Measurements from ENCODE around the gene ZNF723. TPM values are rescaled to one million over a fixed set of nuclear protein-coding genes. Genes with fewer than 3 reads are reported as not detected.
"Not testable (repeated sequence)": the region's sequence is repeated elsewhere in the genome, so short reads cannot be mapped to it uniquely, and the experiment has no call there.

ZNF723 gene
- under 1 TPM in 1 of 3 donors, not detected in 2; 0.09 TPM for polyA plus RNA-seq (ENCODE audit: insufficient read length in 3 of 3)
- long read RNA-seq, donor 1 = 0 reads
- long read RNA-seq, donor 2 = 0 reads
- long read RNA-seq, donor 3 = 0 reads
- long read RNA-seq, donor 4 = 0 reads
- long read RNA-seq, donor 5 = 0 reads
- long read RNA-seq, donor 6 = 0 reads
- long read RNA-seq, donor 7 = 0 reads
- long read RNA-seq, donor 8 = 0 reads
- long read RNA-seq, donor 9 = 0 reads
- long read RNA-seq, donor 10 = 0 reads
- long read RNA-seq, donor 11 = 0 reads
- long read RNA-seq, donor 12 = 0 reads
- long read RNA-seq, donor 13 = 0 reads
- long read RNA-seq, donor 14 = 0 reads
- long read RNA-seq, donor 15 = 0 reads
- long read RNA-seq, donor 16 = 0 reads

DNA sequence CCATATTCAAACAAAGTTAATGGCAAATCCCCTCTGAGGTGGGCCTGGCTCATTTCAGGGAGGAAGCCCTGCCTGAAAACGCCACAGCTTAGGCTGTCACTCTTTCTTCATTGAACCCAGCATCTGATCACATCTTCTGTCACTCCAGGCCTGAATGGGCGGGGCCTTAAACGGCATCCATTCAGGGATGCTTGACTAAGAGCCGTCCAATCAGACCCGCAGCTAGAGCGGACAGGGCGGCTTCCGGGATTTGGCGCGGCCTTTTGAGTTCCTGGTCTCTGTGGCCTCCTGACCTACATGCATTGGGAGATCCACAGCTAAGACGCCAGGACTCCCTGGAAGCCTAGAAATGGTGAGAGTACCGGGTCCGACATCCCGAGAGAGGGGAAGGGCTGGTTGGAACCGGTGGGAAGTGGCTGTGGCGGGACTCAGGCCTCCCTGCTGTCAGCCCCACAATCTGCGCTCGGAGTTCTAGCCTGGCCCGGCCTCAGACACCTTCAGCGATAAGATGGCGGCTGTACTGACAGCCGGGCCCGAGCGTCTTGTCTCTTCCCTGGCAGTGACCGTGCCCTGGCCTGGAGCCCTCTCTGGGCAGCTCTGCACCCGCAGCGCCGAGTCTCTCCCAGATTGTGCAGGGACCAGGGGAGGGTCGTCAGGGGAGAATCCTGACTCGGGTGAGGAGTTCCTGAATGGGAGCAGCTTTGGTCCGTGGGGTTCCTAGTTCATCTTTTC, at the start of gene ZNF723:
ZNF723 (plus strand) TSS at position 261 of the 732 bp plus-strand sequence; CDS start at position 350, 89 bp downstream.
- DNase-seq (ENCODE audit: extremely low read depth in 1 of 11, low read depth in 9 of 11, low spot score in 4 of 11) = no peak

DNA sequence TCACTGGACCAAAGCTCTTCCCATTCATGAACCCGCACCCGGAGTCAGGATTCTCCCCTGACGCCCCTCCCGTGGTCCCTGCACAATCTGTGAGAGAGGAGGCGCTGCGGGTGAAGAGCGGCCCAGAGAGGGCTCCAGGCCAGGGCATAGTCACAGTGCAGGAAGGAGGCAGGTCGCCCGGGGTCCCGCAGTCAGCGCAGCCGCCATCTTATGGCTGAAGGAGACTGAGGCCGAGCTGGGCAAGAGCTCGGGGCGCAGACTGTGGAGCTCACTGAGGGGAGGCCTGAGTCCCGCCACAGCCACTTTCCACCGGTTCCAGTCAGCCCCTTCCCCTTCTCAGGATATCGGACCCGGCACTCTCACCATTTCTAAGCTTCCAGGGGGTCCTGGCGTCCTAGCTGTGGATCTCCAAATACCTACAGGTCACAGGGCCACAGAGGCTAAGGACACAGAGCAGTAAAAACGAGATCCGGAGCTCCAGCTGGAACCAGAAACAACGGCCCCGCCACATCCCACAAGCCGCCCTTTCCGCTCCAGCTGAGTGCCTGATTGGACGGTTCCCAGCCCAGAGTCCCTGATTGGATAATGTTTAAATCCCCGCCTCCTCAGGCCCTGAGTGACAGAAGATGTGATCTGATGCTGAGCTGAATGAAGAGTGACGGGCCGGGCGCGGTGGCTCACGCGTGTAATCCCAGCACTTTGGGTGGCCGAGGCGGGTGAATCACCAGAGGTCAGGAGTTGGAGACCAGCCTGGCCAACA, 48.3 kb upstream of the ZNF723 start, which contains the start of gene ZNF99:
ZNF99 (minus strand) TSS at position 501 of the 760 bp plus-strand sequence; CDS start at position 366, 135 bp downstream.
- peak; percentile 9 to 80 (median 50) for DNase-seq (ENCODE audit: extremely low read depth in 1 of 11, low read depth in 9 of 11, low spot score in 4 of 11)

DNA sequence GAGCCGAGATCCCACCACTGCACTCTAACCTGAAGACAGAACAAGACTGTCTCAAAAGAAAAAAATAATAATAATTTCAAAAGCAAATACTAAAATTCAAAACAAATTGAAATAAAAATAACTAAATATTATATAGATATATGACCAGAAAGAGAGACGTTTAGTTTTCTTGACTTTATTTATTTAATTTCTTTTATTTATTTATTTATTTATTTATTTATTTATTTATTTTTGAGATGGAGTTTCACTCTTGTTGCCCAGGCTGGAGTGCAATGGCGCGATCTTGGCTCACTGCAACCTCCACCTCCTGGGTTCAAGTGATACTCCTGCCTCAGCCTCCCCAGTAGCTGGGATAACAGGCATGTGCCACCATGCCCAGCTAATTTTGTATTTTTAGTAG, 39.2 kb upstream of the ZNF723 start:
- not testable (repeated sequence) for DNase-seq (ENCODE audit: extremely low read depth in 1 of 11, low read depth in 9 of 11, low spot score in 4 of 11)

DNA sequence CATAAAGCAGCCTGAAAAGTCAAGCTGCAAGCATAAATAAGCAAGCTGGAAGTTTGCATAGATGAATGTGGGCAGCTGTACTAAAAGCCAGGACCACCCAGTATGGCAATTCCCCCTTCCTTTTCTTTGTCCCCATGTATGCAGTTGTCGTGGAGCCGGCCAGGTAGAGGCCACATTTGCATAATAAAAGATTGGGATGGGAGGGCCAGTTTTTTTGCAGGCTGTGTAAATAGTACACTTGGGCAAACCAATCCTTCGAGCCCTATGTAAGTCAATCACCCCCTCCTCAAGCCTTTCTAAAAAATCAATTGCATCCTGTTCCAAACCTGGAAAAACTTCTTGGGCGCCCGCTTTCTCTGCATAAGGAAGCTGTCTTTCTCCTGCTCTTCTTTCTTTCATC, 35.1 kb upstream of the ZNF723 start:
- no peak for DNase-seq (ENCODE audit: extremely low read depth in 1 of 11, low read depth in 9 of 11, low spot score in 4 of 11)

DNA sequence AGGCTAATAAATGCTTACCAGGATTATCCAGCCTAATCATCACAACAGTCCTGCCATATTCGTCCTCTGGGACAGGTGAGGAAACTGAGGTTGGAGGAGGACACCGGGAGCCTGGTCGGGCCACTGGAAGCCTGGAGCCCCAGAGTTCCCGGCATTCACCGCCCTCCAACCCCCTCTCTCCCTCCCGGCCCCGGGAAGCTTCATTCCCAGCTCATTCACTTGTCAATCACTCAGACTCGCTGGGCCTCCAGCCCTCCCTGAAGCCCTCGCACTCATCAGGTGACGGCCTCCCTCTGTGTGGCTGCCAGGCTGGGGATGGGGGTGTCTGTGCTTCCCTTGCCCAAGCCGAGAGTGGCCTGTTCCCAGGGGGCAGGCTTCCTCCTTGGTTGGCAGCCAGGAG, 25.7 kb upstream of the ZNF723 start:
- DNase-seq (ENCODE audit: extremely low read depth in 1 of 11, low read depth in 9 of 11, low spot score in 4 of 11) = no peak

DNA sequence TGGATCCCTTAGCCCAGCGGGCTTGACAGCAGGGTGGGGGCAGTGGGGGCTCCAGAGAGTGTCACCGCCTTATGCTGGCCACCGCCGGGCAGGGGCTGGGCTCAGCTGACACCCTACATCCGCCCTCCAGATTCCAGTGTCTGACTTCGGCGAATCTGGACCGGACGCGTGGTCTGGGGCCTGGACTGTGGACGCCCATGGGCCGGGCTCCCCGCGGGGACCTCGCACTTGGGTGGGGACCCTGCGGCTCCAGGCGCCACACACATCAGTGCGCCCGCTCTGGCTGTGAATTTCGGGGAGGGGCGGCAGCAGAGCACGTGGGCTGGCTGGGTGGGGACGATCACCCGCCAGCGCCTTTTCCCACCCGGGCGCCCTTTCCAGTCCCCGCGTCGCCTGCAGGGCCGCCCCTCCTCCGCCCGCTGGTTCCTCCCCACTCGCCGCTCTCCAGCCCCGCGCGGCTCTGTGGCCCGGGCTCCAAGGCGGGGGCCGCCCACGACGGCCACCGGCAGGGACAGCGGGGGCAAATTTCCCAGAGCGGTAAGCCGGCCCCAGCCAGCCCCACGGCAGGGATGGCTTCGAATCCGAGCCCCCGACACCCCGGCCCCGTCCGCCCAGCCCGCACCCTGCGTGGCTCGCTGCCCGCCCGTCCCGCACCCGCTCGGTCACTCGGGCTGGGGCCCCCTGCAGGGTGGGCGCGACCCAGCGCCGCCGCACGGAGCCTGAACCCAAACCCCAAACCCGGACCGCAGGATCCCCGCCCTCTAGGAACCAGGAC, 24.8 kb upstream of the ZNF723 start:
- DNase-seq (ENCODE audit: extremely low read depth in 1 of 11, low read depth in 9 of 11, low spot score in 4 of 11) = no peak

DNA sequence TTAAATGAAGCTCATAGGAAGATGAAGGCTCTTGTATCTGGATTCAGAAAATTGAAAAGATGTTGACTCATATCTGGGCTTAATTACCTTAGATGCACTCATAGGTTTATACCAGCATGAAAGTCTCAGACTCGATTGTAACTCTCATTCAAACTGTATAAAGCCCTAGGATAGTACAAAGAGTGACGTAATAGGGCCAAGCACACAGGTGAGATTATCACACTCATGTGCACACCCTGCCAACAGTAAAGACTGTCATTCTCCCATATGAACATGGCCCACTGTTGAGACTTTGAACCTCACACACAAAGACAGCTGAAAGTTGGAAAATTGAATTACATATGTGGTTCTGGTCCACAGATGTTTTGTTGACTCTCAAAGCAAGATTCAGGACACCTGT, 18.0 kb upstream of the ZNF723 start:
- DNase-seq (ENCODE audit: extremely low read depth in 1 of 11, low read depth in 9 of 11, low spot score in 4 of 11) = no peak

DNA sequence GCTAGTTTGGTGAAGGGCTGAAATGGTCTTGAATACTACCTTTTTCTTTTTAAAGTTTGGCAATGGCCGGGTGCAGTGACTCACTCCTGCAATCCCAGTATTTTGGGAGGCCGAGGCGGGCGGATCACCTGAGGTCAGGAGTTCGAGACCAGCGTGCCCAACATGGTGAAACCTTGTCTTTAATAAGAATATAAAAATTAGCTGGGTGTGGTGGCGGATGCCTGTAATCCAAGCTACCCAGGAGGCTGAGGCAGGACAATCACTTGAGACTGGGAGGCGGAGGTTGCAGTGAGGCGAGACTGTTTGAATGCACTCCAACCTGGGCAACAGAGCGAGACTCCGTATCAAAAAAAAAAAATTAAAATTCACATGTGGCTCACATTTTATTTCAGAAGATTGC, 880 bp upstream of the ZNF723 start:
- DNase-seq (ENCODE audit: extremely low read depth in 1 of 11, low read depth in 9 of 11, low spot score in 4 of 11) = no peak

DNA sequence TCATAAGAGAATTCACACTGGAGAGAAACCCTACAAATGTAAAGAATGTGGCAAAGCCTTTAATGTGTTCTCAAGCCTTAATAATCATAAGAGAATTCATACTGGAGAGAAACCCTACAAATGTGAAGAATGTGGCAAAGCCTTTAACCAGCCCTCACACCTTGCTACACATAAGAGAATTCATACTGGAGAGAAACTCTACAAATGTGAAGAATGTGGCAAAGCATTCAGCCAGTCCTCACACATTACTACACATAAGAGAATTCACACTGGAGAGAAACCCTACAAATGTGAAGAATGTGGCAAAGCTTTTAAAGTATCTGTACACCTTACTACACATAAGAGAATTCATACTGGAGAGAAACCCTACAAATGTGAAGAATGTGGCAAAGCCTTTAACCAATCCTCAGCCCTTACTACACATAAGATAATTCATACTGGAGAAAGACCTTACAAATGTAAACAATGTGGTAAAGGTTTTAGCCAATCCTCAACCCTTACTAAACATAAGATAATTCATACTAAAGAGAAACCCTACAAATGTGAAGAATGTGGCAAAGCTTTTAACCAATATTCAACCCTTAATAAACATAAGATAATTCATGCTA, 25.7 kb downstream of the ZNF723 start:
- not testable (repeated sequence) for DNase-seq (ENCODE audit: extremely low read depth in 1 of 11, low read depth in 9 of 11, low spot score in 4 of 11)

DNA sequence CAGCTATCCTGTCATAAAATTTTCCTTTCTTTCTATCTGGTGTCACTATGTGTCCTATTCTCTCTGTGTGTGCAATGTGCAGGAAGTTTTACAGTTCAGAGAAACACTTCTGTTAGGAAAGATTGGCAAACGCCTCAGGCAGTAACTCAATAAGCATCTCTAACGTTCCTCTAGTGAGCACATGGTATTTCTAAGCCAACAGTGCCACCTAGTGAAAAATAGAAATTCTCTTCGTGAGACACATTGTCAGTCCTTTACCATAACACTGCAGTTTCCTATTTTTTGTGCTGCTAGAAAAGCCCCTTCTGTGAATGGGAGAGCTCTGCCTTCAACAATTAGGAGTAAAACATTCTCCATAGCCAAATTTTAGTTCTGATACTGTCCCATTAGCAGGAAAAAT, 50.7 kb downstream of the ZNF723 start:
- peak; percentile 1 to 46 (median 26) for DNase-seq (ENCODE audit: extremely low read depth in 1 of 11, low read depth in 9 of 11, low spot score in 4 of 11)

DNA sequence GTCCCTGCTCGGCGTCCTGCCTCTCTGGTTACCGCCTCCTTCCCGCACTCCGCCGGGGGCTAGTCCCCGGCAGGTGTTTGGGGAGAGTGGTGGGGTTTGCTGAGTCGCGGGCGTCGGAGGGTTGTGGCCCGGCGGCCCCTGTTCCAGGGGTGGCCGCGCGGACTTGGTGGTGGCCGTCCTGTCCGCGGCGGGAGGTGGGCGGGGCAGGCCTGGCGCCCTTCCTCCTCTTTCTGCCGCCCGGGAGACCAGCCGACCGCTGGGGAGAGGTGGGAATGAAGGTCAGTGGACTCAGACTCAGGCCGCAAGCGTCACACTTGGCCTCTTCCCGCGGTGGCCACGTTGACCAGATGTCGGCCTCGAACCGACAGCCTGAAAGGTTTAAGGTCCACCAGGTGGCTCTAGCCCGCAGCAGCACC, 61.8 kb downstream of the ZNF723 start:
- no peak for DNase-seq (ENCODE audit: extremely low read depth in 1 of 11, low read depth in 9 of 11, low spot score in 4 of 11)

DNA sequence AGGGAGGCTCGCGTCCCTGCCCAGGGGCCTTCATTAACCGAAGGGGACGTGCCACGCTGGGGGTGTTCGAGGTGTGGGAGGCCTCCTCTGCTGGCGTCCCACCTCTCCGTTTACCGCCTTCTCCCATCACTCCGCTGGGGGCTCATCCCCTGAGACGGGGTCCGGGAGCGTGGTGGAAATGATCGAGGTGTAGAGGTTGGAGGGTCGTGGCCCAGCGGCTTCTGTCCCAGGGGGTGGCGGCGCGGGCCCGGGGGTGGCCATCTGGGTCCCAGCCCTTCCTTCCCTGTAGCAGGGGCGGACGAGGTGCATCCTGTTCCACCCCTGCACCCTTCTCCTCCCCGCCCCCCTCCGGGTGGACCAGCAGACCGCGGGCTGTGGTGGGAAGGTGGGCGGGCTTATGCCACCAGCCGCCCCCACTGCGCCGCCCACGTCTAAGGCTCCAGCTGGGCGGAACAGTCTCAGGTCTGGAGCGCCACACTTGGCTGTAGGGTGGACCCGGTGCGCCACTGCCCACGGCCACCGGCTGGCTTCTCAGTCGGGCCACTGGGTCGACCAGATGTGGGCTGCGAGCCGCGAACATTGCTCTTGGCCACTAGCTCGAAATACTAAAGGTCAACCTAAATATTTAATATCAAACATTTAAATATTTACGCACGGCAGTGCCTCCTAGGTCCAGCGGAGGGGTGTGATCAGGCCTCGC, 69.5 kb downstream of the ZNF723 start:
- no peak for DNase-seq (ENCODE audit: extremely low read depth in 1 of 11, low read depth in 9 of 11, low spot score in 4 of 11)

Other genes starting within 250 kb of the ZNF723 start
- 1 to 10 TPM; 2.6 to 3.4 (median 2.8) TPM for gene ZNF492, start 198.0 kb upstream of the ZNF723 start, polyA plus RNA-seq (ENCODE audit: insufficient read length in 3 of 3)
- gene ZNF99, start 48.1 kb upstream of the ZNF723 start, polyA plus RNA-seq (ENCODE audit: insufficient read length in 3 of 3) = 1 to 10 TPM in 1 of 3 donors, under 1 TPM in 2; 0.34 to 1.1 (median 0.45) TPM
- gene ZNF728, start 170.9 kb downstream of the ZNF723 start, polyA plus RNA-seq (ENCODE audit: insufficient read length in 3 of 3) = under 1 TPM in 2 of 3 donors, not detected in 1; 0.13 to 0.20 TPM